ENCODE data around the gene FLT4.
"Not testable (repeated sequence)": the region's sequence is repeated elsewhere in the genome, so short reads cannot be mapped to it uniquely, and the experiment has no call there.

FLT4 gene

GRCh38 chr5:180669661-180670060 is 20.3 kb upstream of the FLT4 start:
- DNase-seq: no peak

- DNase-seq: no peak
Observed at GRCh38 chr5:180668835-180669596, 19.6 kb upstream of the FLT4 start.

DNA sequence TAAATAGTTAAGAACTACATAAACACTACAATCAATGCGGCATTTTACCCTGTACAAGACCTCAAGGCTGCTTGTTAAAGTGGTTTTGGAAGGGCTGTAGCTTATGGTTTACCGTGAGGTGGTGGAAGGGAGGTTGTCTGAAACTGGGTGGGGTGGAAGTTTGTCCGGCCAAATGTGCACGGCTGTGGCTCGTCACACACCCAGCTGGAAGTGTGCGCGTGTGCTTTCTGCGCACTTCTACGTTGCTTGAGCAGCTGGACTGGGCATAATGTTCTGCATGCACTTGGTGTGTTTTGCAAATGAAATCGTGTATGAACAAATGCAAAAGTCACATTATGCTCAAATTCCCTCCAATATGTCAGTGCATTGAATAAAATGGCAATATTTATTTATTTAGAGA is 17.4 kb upstream of the FLT4 start:
- no peak for DNase-seq

DNA sequence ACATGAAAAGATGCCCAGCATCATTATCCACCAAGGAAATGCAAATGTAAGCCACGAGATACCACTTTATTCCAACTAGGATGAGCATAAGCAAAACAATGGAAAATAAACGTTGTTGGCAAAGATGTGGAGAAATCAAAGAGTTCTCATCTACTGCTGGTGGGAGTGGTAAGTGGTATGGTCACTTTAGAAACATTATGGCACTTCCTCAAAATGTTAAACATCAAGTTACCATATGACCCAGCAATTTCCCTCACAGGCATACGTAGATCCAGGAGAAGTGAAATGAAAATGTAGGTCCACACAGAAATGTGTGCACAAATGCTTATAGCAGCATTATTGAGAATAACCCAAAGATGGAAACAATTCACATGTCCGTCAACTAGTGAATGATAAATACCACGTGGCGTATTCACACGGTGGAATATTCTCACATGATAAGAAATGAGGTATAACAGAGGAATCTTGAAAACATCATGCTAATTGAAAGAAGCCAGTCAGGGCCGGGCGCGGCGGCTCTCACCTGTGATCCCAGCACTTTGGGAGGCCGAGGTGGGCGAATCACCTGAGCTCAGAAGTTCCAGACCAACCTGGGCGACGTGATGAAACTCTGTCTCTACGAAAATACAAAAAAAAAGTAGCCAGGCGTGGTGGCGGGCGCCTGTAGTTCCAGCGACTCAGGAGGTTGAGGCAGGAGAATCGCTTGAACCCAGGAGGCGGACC is 16.4 kb upstream of the FLT4 start:
- DNase-seq: no peak

DNA sequence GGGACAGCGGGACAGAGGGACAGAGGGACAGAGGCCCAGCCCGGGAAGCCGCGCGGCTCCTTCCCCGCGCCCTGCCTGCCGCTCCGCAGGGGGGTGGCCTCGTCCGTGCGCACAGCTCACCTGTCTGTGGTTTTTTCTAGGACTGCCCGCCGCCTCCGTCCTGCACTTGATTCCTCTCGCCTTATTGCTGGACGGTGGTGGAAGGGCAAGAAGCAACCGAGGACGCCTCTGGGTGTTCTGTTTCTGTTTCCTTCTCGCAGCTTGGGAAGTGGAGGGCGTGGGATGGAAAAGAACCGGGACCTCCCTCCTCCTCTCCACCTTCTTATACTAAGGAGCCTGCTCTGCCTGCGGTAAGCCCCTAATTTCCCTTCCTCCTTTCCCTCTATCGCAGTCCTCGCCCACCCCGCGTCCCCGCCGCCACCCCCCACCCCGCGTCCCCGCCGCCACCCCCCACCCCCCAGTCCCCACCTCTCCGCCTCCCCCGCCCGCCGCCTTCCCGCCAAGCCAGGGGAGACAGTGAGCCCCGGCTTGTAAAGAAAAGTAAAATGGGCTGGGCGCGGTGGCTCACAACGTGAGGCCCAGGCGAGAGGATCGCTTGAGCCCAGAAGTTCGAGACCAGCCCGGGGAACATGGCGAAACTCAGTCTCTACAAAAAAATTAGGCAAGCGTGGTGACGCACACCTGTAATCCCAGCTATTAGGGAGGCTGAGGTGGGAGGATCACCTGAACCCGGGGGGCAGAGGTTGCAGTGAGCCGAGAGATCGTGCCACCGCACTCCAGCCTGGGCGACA is 9.6 kb upstream of the FLT4 start:
- no peak for DNase-seq

DNA sequence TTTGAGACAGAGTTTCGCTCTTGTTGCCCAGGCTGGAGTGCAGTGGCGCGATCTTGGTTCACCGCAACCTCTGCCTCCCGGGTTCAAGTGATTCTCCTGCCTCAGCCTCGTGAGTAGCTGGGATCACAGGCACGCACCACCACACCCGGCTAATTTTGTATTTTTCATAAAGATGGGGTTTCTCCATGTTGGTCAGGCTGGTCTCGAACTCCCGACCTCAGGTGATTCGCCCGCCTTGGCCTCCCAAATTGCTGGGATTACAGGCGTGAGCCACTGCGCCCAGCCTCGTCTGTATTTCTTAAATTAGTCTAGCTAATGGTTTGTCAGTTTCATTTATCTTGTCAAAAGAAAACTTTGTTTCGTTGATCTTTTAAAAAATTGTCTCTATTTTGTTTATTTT is 5.8 kb upstream of the FLT4 start:
- not testable (repeated sequence) for DNase-seq

DNA sequence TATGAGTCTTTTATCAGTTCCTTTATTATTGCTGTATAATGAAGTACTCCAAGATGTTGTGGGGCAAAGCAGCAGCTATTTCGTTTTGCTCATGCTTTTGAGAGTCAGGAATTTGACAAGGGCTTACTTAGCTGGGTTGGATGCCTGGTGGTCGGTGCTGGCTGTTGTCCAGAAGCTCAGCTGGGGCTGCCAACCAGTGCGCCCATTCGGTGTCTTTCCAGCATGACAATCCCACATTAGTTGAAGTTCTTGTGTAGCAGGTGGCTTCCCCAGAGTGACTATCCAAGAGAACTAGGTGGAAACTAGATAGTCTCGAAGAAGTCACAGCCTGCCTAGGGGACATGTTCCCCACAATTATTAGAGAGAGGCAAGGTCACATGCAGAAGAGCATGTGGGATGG is 3.4 kb upstream of the FLT4 start:
- no peak for DNase-seq

- DNase-seq: no peak
Observed at GRCh38 chr5:180652346-180652745, 2.9 kb upstream of the FLT4 start.

DNA sequence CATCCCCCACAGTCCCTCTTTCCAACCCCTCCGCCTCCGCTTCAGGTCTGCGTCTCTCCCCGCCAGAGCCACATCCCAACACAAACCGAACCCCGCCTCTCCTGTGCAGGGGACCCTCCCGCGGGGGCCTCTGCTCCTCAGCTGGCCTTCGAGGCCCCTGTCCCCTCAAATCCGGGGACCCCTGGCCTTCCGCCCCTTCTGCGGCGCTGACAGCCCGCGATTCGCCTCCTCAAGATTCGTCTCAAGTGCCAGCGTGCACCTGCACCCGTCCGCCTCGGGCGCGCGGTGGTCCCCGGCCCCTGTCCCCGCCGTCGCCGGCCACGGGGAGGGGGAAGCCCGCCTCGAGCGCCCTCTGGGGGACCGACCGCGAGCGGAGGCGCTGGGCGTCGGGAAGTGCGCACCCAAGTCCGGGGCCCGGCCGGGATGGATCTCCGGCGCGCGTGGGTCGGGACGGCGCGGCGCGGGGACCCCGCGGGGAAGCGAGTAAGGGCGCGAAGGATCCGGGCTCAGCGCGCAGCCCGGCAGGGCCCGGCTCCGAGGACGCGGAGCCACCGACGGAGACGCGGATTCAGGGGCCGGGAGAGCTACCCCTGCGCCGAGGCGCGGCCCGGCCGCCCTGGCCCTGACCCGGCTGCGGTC is 623 bp downstream of the FLT4 start:
- DNase-seq: peak; percentile 36

- no peak for DNase-seq
Observed at GRCh38 chr5:180647941-180648500, 1.4 kb downstream of the FLT4 start.

DNA sequence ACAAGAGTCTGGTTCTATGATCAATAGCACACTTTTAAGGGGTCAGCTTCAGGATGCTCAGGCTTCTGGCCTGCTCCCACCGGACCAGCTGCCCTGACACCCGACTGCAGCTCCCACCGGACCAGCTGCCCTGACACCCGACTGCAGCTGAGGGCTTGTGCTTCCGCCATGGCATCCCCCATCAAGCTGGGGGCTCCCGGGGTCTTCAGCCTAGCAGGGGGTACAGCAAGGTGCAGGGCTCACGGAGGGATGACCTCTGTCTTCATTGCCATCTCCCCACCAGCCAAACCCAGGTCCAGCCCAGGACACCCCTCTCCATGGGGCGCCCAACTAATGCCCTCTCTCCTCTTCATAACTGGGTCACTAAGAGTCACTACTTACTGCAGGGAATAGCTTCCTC is 1.9 kb downstream of the FLT4 start:
- DNase-seq: no peak

GRCh38 chr5:180646963-180647305 is 2.5 kb downstream of the FLT4 start:
- DNase-seq: no peak

GRCh38 chr5:180646289-180646962 is 3.0 kb downstream of the FLT4 start:
- DNase-seq: no peak

GRCh38 chr5:180645274-180646204 is 3.9 kb downstream of the FLT4 start:
- no peak for DNase-seq

DNA sequence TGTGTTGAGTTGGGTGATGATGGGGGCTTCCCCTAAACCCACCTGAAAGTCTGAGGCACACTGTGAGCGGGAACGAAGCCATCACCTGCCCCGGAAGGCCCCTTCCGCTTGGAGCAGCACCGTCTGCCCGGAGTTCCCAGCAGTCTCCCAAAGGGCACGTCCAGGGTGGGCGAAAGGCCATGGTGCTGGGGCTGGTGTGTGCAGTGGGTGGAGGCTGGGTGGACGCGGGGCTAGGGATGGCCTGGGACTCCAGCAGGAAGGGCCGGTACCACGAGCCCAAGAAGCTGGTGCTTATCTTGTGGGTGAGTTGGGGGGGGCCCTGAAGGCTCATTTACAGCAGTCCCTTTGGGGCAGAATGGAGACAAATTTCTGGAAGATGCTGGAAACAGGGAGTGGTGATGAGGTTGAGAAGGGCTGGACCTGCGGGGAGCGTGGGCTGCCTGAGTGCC is 4.6 kb downstream of the FLT4 start:
- DNase-seq: no peak

DNA sequence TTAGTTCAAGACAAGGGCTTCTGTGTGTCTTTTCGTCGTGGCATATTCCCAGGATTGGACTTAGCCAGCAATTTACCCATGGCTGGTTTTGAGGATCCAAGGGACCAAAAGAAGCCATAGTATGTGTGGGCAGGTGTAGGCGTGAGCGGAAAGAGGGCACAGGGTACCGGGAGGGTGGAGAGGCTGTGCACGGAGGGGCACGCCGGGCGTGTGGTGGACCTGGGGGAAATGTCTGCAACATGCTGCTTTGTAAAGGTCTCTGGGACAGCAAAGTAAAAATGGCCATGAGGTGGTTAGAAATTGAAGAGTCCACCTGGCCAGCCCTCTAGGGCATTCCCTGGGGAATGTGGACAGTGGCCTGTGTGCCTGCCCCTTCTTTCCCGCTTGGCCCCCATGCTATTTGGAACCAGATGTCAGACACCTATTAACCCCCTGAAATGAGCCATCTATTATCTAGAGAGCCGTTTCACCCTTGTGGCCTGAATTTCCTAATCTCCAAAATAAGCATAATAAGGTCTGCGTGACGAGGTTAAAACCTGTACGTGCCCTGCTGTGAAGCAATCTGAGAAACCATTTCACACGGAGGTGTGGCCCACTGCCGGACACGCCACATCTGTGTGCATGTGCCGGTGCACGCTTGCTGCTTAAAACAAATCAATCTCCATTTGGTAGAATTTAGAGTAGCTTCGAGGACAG is 5.1 kb downstream of the FLT4 start:
- no peak for DNase-seq

DNA sequence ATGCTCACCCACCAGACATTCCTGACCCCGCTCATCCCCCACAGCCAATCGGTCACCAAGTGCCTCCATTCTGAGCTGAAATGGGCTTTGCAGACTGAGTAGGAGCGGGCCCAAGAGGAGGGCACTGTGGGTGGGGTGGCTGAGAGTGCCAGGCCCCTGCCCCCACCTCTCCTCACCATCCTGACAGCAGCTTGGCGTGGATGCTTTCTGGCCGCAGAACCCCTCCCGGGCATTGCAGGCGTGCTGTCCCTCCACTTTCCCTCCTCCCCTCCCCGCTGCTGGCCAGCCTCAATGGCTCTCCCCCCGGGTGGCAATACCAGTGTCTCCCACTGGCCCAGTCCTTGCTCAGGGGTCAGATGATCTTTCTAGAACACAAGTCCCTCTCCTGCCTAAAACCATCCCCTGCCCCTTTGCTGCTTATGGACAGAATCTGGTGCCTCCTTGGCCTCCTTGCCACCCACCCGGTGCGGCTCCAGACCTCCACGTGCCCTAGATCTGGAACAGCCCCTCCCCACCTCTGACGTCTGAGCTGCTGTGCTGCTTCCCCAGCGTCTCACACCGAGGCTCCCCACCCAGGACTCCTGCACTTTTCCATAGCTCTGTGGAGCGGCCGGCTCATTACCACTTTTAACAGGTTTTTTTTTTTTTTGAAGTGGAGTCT is 6.1 kb downstream of the FLT4 start:
- DNase-seq: no peak

DNA sequence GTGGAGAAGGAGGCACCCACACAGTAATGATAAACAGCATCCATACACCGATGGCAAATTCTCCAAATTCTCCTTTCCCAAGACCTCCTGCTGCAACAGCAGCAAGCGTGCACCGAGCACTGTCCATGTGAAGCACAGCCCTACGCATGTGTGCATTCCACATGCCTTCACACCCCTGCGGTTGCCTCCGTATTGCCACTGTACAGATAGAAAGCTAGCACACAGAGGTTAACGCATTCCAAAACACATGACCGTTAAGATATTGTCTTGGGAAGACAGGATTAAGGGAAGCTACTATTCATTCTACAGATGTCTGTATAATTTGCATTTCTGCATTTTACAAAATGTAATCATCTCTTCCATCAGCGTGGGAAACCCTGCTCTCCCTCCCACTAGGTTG is 6.6 kb downstream of the FLT4 start:
- no peak for DNase-seq

- DNase-seq: no peak
Observed at GRCh38 chr5:180642181-180642775, 7.1 kb downstream of the FLT4 start.

GRCh38 chr5:180641566-180641900 is 7.9 kb downstream of the FLT4 start:
- no peak for DNase-seq
